Psoas muscle (tissue), 8 donors: Measurements from ENCODE around the gene CNTLN. TPM values are rescaled to one million over a fixed set of nuclear protein-coding genes. Genes with fewer than 3 reads are reported as not detected.
"Not testable (repeated sequence)": the region's sequence is repeated elsewhere in the genome, so short reads cannot be mapped to it uniquely, and the experiment has no call there.

ENCODE experiments used
- ATAC-seq, 4 donors: fragments of 200-7000 bp; cut with Tn5 transposase; one replicate each; pipeline ENCODE4 v1.9.1; 2020; ENCODE audit warnings: moderate library complexity in 3 of 4, mild to moderate bottlenecking in 2 of 4
- DNase-seq, 2 donors: peaks; one replicate each; pipeline ENCODE4 v3.0.0-alpha.2; 2020
- H3K27ac ChIP-seq: fragments of 200-600 bp; one replicate; pipeline ENCODE4 v1.8.0; 2022
- H3K27me3 ChIP-seq, 3 donors: fragments of 200-600 bp in 1 of 3; one replicate each; pipeline versions ENCODE4 v1.6.1 to v1.8.0; 2013 to 2022; ENCODE audit warnings: low read length in 2 of 3, mild to moderate bottlenecking in 2 of 3, moderate library complexity in 1 of 3; ENCODE audit not compliant: insufficient read depth in 3 of 3
- H3K36me3 ChIP-seq, 2 donors: fragments of 200-600 bp in 1 of 2; one replicate each; pipeline versions ENCODE4 v1.6.1 to v1.8.0; 2013 to 2022; ENCODE audit warnings: low read depth in 1 of 2, mild to moderate bottlenecking in 1 of 2, moderate library complexity in 1 of 2; ENCODE audit not compliant: insufficient read depth in 1 of 2
- H3K4me1 ChIP-seq: fragments of 200-600 bp; one replicate; pipeline ENCODE4 v1.8.0; 2022
- H3K4me3 ChIP-seq: fragments of 200-600 bp; one replicate; pipeline ENCODE4 v1.8.0; 2022; ENCODE audit warnings: mild to moderate bottlenecking
- H3K9me3 ChIP-seq: fragments of 200-600 bp; one replicate; pipeline ENCODE4 v1.8.0; 2022
- WGBS, 3 donors: extraction: QIAGEN DNeasy Blood & Tissue Kit; methylation state at CpG; one replicate each; pipeline versions ENCODE4 v1.1.6 to v1.1.7; 2013; 5-methylcytosine and 5-hydroxymethylcytosine counted together
- intact Hi-C, 2 donors: fragments of 100-400 bp; cut with DNase I; formaldehyde crosslinking; loops; one replicate each; pipeline versions ENCODE4 v1.11.0 to v1.14.2; 2022
- polyA plus RNA-seq, 3 donors: library from polyadenylated mRNA; stranded (reverse); fragments of 200-250 nt; gene quantifications; one replicate each; pipeline ENCODE4 v1.2.3, GENCODE V29; 2013
- total RNA-seq, 4 donors: library from RNA; stranded (reverse); fragmentation: NEBNext Ultra II Directional in 2 of 4; extraction: Animal tissue kit (Norgen Biotek cat#: 25700) in 2 of 4; gene quantifications; one replicate each; pipeline versions ENCODE4 v1.2.1 to v1.2.4, GENCODE V29; 2021 to 2023
- TF ChIP-seq, protein P1 (sequence below): fragments of 200-600 bp; IDR thresholded peaks from one replicate; pipeline ENCODE4 v1.8.0; 2022; ENCODE audit warnings: antibody characterized with exemption
- donor health status: healthy with polysubstance abuse.
- donor health status: DM: no; HTN: no; CAD: no; lungs with moderate emphysema.
- donor health status: Bipolar disorder and iron deficiency.
- donor health status: healthy.
- donor health status: DM: yes; HTN: yes; CAD: no.
- donor health status: DM: no; HTN: no; CAD: no.
- donor health status: DM: no; HTN: no; CAD: no.
- donor health status: DM: yes; HTN: yes; CAD: no.

Gene CNTLN
- total and polyA plus RNA-seq, 7 donors: 0.66 to 2.4 (median 1.5) TPM

DNA sequence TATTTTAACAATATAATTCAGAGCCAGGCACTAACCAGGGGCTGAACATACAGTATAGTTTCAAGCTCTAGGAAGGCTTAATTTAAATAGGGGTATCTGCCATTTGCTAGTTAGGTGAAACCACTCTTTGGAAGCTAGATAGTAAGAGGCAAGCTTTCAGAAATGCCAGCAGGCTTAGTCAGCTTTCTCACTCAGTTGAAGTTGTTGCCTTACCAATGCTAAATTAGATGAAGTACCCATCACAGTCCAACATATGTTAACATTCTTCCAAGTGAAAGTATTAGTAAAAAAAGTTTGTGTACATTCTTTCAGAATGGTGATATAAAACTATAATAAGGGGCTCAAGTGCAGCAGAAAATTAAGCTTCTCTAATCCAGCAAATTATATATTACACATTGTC, 215.0 kb downstream of the CNTLN start:
- Histone ChIP-seq H3K4me3 (no peak overlapping the region), H3K27ac (no peak overlapping the region), H3K36me3 (no peaks in the 10 kb centered on the region), H3K9me3 (no peaks in the 10 kb centered on the region), H3K4me1 (no peaks in the 10 kb centered on the region), H3K27me3 (no peaks in the 10 kb centered on the region)
- DNase-seq (no peak), ATAC-seq (no peak)
- TF ChIP-seq, protein P1, sequence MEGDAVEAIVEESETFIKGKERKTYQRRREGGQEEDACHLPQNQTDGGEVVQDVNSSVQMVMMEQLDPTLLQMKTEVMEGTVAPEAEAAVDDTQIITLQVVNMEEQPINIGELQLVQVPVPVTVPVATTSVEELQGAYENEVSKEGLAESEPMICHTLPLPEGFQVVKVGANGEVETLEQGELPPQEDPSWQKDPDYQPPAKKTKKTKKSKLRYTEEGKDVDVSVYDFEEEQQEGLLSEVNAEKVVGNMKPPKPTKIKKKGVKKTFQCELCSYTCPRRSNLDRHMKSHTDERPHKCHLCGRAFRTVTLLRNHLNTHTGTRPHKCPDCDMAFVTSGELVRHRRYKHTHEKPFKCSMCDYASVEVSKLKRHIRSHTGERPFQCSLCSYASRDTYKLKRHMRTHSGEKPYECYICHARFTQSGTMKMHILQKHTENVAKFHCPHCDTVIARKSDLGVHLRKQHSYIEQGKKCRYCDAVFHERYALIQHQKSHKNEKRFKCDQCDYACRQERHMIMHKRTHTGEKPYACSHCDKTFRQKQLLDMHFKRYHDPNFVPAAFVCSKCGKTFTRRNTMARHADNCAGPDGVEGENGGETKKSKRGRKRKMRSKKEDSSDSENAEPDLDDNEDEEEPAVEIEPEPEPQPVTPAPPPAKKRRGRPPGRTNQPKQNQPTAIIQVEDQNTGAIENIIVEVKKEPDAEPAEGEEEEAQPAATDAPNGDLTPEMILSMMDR: no peak
- intact Hi-C loops: no loop called here

DNA sequence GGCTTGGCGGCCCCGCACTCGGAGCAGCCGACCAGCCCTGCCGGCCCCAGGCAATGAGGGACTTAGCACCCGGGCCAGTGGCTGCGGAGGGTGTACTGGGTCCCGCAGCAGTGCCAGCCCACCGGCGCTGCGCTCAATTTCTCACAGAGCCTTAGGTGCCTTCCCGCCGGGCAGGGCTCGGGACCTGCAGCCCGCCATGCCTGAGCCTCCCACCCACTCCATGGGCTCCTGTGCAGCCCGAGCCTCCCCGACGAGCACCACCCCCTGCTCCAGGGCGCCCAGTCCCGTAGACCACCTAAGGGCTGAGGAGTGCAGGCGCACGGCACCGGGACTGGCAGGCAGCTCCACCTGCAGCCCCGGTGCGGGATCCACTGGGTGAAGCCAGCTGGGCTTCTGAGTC, 219.2 kb downstream of the CNTLN start:
- intact Hi-C loops, H3K36me3 ChIP-seq, H3K9me3 ChIP-seq, H3K27me3 ChIP-seq, ATAC-seq, H3K4me1 ChIP-seq, H3K4me3 ChIP-seq, H3K27ac ChIP-seq, DNase-seq: not testable (repeated sequence)
- WGBS, 3 donors: 93 to 98% (median 95%) methylated on average over 18 to 25 of the region's 25 CpGs

DNA sequence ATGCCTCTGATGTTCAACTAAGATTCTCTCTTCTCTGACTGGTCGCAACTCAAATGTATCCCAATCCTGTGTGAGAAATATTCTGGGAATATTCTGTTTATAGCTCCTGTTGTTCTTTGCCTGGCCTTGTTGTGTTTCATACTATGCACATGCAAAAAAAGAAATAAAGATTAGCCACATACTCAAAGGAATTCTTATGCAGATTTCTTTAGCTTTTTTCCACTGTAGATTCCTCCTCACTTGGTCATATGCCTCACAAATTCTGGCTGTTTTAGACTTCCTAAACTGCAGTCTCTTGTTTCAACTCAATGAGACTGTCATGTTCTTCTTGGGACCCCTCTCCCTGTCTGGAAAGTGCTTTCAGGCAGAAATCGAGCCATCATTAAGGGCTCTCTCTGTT, 226.5 kb downstream of the CNTLN start:
- TF ChIP-seq, protein P1: no peak
- 82 to 88% (median 86%) methylated on average over 2 of the region's 2 CpGs for WGBS, 3 donors

DNA sequence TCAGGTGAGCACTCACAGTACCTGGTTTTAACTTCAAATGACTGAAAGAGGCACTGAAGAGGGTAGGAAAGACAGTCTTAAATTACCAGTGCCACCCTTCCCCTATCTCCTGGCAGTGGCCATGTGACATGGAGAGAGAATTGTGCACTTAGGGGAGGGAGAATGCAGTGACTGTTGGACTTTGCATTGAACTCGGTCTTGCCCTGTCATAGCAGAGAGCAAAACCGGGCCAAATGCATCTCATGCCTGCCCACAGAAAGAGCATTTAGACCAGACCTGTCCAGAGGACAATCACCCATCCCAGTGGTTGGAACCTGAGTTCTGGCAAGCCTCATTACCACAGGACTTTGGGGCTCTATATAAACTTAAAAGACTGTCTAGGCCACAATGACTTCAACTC, 232.2 kb downstream of the CNTLN start:
- Histone ChIP-seq H3K36me3 (peaks cover 0 to 5% of the 10 kb centered on the region in 2 donors), H3K27ac (no peak overlapping the region), H3K27me3 (no peaks in the 10 kb centered on the region), H3K9me3 (no peaks in the 10 kb centered on the region), H3K4me1 (no peaks in the 10 kb centered on the region), H3K4me3 (no peak overlapping the region)
- ATAC-seq: no peak
- intact Hi-C loops: no loop called here
- 94 to 97% (median 96%) methylated on average over 2 of the region's 2 CpGs for WGBS, 3 donors
- TF ChIP-seq, protein P1: no peak
- no peak for DNase-seq

More for the DNA sequence above, 226.5 kb downstream of the CNTLN start:
- DNase-seq (no peak), ATAC-seq (no peak)
- intact Hi-C loops: no loop called here
- Histone ChIP-seq H3K27ac (no peak overlapping the region), H3K9me3 (no peaks in the 10 kb centered on the region), H3K4me3 (no peak overlapping the region), H3K27me3 (no peaks in the 10 kb centered on the region), H3K36me3 (no peaks in the 10 kb centered on the region), H3K4me1 (no peaks in the 10 kb centered on the region)

DNA sequence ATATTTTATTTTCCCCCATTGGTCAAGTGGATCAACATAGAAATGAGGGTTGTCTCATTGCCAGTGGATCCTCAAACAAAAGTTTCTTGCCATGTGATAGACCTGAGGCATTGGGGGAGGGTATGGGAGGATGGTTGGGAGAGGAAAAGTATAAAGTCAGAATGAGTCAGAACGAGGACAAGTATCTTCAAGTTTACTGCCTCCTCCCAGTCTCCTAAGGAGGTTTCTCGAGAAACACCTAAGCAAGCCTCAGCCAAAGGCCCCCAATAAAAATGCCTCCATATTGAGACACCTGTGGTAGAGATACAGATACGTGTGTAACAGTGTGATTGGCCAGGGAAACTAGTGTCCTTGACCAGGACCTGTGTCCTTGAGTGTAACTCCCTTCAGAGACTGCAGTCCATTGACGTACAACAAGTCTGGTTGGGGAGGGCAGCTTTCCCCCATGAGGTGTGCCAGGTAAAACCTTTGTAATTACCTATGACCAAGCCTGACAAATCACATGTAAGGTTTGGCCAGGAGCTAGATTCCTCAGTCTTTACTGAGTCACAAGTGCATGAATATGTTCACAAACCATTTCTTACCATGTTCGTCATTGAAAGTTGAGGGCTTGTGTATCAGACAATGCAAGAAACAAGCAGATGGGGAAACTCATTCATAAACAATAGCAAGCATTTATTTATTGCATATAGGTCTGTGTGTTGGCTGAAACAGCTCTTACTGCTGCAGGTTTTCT, 245.5 kb downstream of the CNTLN start:
- Histone ChIP-seq H3K27me3 (no peaks in the 10 kb centered on the region), H3K4me1 (no peaks in the 10 kb centered on the region), H3K4me3 (no peak overlapping the region), H3K9me3 (peaks cover 3% of the 10 kb centered on the region), H3K36me3 (peaks cover 0 to 2% of the 10 kb centered on the region in 2 donors), H3K27ac (no peak overlapping the region)
- DNase-seq (no peak), ATAC-seq (no peak)
- intact Hi-C loops: no loop called here
- TF ChIP-seq, protein P1: no peak
- WGBS, 3 donors: 94 to 98% (median 94%) methylated on average over 5 of the region's 5 CpGs
